Measurements from ENCODE around the gene MAP1B.

The MAP1B gene

GRCh38 chr5:72224946-72225463 is 117.7 kb downstream of the MAP1B start:
- peaks cover 54% of the 10 kb centered on the region for H3K36me3 ChIP-seq (ENCODE audit: control insufficient read depth, insufficient read depth, low read length)

GRCh38 chr5:72225741-72226140 is 118.5 kb downstream of the MAP1B start:
- H3K9me3 ChIP-seq (ENCODE audit: control insufficient read depth, low read length), result no peaks in the 10 kb centered on the region
- no peaks in the 10 kb centered on the region for H3K4me1 ChIP-seq (ENCODE audit: control insufficient read depth, insufficient read depth, low read length, poor library complexity, severe bottlenecking)
- H3K27me3 ChIP-seq (replicated peaks; ENCODE audit: control insufficient read depth, insufficient read depth, low read length, poor library complexity, severe bottlenecking), result no peaks in the 10 kb centered on the region
- H3K4me3 ChIP-seq (ENCODE audit: insufficient read depth, low read depth, low read length, poor library complexity, severe bottlenecking), result no peak overlapping the region
- peaks cover 47% of the 10 kb centered on the region for H3K36me3 ChIP-seq (ENCODE audit: control insufficient read depth, insufficient read depth, low read length)
- H3K27ac ChIP-seq (ENCODE audit: insufficient read depth, low read length, poor library complexity, severe bottlenecking), result no peak overlapping the region
- no peak for DNase-seq

More at GRCh38 chr5:72224946-72225463, 117.7 kb downstream of the MAP1B start:
- no peak overlapping the region for H3K27ac ChIP-seq (ENCODE audit: insufficient read depth, low read length, poor library complexity, severe bottlenecking)
- no peak for DNase-seq
- H3K27me3 ChIP-seq (replicated peaks; ENCODE audit: control insufficient read depth, insufficient read depth, low read length, poor library complexity, severe bottlenecking), result no peaks in the 10 kb centered on the region
- H3K4me1 ChIP-seq (ENCODE audit: control insufficient read depth, insufficient read depth, low read length, poor library complexity, severe bottlenecking), result no peaks in the 10 kb centered on the region
- H3K4me3 ChIP-seq (ENCODE audit: insufficient read depth, low read depth, low read length, poor library complexity, severe bottlenecking), result no peak overlapping the region
- H3K9me3 ChIP-seq (ENCODE audit: control insufficient read depth, low read length), result no peaks in the 10 kb centered on the region

GRCh38 chr5:72226950-72227349 is 119.7 kb downstream of the MAP1B start:
- H3K27me3 ChIP-seq (replicated peaks; ENCODE audit: control insufficient read depth, insufficient read depth, low read length, poor library complexity, severe bottlenecking), result no peaks in the 10 kb centered on the region
- no peak for DNase-seq
- peaks cover 2% of the 10 kb centered on the region for H3K4me1 ChIP-seq (ENCODE audit: control insufficient read depth, insufficient read depth, low read length, poor library complexity, severe bottlenecking)
- H3K4me3 ChIP-seq (ENCODE audit: insufficient read depth, low read depth, low read length, poor library complexity, severe bottlenecking), result no peak overlapping the region
- H3K27ac ChIP-seq (ENCODE audit: insufficient read depth, low read length, poor library complexity, severe bottlenecking), result no peak overlapping the region
- H3K9me3 ChIP-seq (ENCODE audit: control insufficient read depth, low read length), result no peaks in the 10 kb centered on the region
- peaks cover 37% of the 10 kb centered on the region for H3K36me3 ChIP-seq (ENCODE audit: control insufficient read depth, insufficient read depth, low read length)

GRCh38 chr5:72228960-72229359 is 121.7 kb downstream of the MAP1B start:
- no peak for DNase-seq
- H3K4me1 ChIP-seq (ENCODE audit: control insufficient read depth, insufficient read depth, low read length, poor library complexity, severe bottlenecking), result peaks cover 13% of the 10 kb centered on the region
- H3K27ac ChIP-seq (ENCODE audit: insufficient read depth, low read length, poor library complexity, severe bottlenecking), result no peak overlapping the region
- H3K9me3 ChIP-seq (ENCODE audit: control insufficient read depth, low read length), result no peaks in the 10 kb centered on the region
- no peaks in the 10 kb centered on the region for H3K27me3 ChIP-seq (replicated peaks; ENCODE audit: control insufficient read depth, insufficient read depth, low read length, poor library complexity, severe bottlenecking)
- no peak overlapping the region for H3K4me3 ChIP-seq (ENCODE audit: insufficient read depth, low read depth, low read length, poor library complexity, severe bottlenecking)
- H3K36me3 ChIP-seq (ENCODE audit: control insufficient read depth, insufficient read depth, low read length), result peaks cover 24% of the 10 kb centered on the region

GRCh38 chr5:72231991-72232703 is 124.9 kb downstream of the MAP1B start:
- H3K27me3 ChIP-seq (replicated peaks; ENCODE audit: control insufficient read depth, insufficient read depth, low read length, poor library complexity, severe bottlenecking), result no peaks in the 10 kb centered on the region
- peak in 1 of 3 donors; percentile 1 for DNase-seq
- H3K4me3 ChIP-seq (ENCODE audit: insufficient read depth, low read depth, low read length, poor library complexity, severe bottlenecking), result peak overlapping the region; percentile 11
- H3K27ac ChIP-seq (ENCODE audit: insufficient read depth, low read length, poor library complexity, severe bottlenecking), result no peak overlapping the region
- H3K9me3 ChIP-seq (ENCODE audit: control insufficient read depth, low read length), result no peaks in the 10 kb centered on the region
- peaks cover 8% of the 10 kb centered on the region for H3K36me3 ChIP-seq (ENCODE audit: control insufficient read depth, insufficient read depth, low read length)
- H3K4me1 ChIP-seq (ENCODE audit: control insufficient read depth, insufficient read depth, low read length, poor library complexity, severe bottlenecking), result peaks cover 18% of the 10 kb centered on the region

GRCh38 chr5:72232838-72233237 is 125.6 kb downstream of the MAP1B start:
- Histone ChIP-seq H3K36me3 (ENCODE audit: control insufficient read depth, insufficient read depth, low read length) (peaks cover 12% of the 10 kb centered on the region), H3K4me3 (ENCODE audit: insufficient read depth, low read depth, low read length, poor library complexity, severe bottlenecking) (peak overlapping the region; percentile 11), H3K9me3 (ENCODE audit: control insufficient read depth, low read length) (no peaks in the 10 kb centered on the region), H3K4me1 (ENCODE audit: control insufficient read depth, insufficient read depth, low read length, poor library complexity, severe bottlenecking) (peaks cover 18% of the 10 kb centered on the region), H3K27me3 (replicated peaks; ENCODE audit: control insufficient read depth, insufficient read depth, low read length, poor library complexity, severe bottlenecking) (no peaks in the 10 kb centered on the region), H3K27ac (ENCODE audit: insufficient read depth, low read length, poor library complexity, severe bottlenecking) (no peak overlapping the region)
- no peak for DNase-seq

GRCh38 chr5:72233835-72234234 is 126.6 kb downstream of the MAP1B start:
- peaks cover 18% of the 10 kb centered on the region for H3K4me1 ChIP-seq (ENCODE audit: control insufficient read depth, insufficient read depth, low read length, poor library complexity, severe bottlenecking)
- H3K9me3 ChIP-seq (ENCODE audit: control insufficient read depth, low read length), result no peaks in the 10 kb centered on the region
- no peak overlapping the region for H3K4me3 ChIP-seq (ENCODE audit: insufficient read depth, low read depth, low read length, poor library complexity, severe bottlenecking)
- no peaks in the 10 kb centered on the region for H3K27me3 ChIP-seq (replicated peaks; ENCODE audit: control insufficient read depth, insufficient read depth, low read length, poor library complexity, severe bottlenecking)
- no peak for DNase-seq
- H3K27ac ChIP-seq (ENCODE audit: insufficient read depth, low read length, poor library complexity, severe bottlenecking), result no peak overlapping the region
- peaks cover 11% of the 10 kb centered on the region for H3K36me3 ChIP-seq (ENCODE audit: control insufficient read depth, insufficient read depth, low read length)

GRCh38 chr5:72234265-72234700 is 127.0 kb downstream of the MAP1B start:
- Histone ChIP-seq H3K27ac (ENCODE audit: insufficient read depth, low read length, poor library complexity, severe bottlenecking) (no peak overlapping the region), H3K9me3 (ENCODE audit: control insufficient read depth, low read length) (no peaks in the 10 kb centered on the region), H3K4me3 (ENCODE audit: insufficient read depth, low read depth, low read length, poor library complexity, severe bottlenecking) (no peak overlapping the region), H3K4me1 (ENCODE audit: control insufficient read depth, insufficient read depth, low read length, poor library complexity, severe bottlenecking) (peaks cover 18% of the 10 kb centered on the region), H3K27me3 (replicated peaks; ENCODE audit: control insufficient read depth, insufficient read depth, low read length, poor library complexity, severe bottlenecking) (no peaks in the 10 kb centered on the region), H3K36me3 (ENCODE audit: control insufficient read depth, insufficient read depth, low read length) (peaks cover 11% of the 10 kb centered on the region)
- peak in 1 of 3 donors; percentile 8 for DNase-seq

- H3K36me3 ChIP-seq (ENCODE audit: control insufficient read depth, insufficient read depth, low read length), result peaks cover 11% of the 10 kb centered on the region
- H3K4me1 ChIP-seq (ENCODE audit: control insufficient read depth, insufficient read depth, low read length, poor library complexity, severe bottlenecking), result peaks cover 18% of the 10 kb centered on the region
- H3K9me3 ChIP-seq (ENCODE audit: control insufficient read depth, low read length), result no peaks in the 10 kb centered on the region
- no peaks in the 10 kb centered on the region for H3K27me3 ChIP-seq (replicated peaks; ENCODE audit: control insufficient read depth, insufficient read depth, low read length, poor library complexity, severe bottlenecking)
- no peak overlapping the region for H3K4me3 ChIP-seq (ENCODE audit: insufficient read depth, low read depth, low read length, poor library complexity, severe bottlenecking)
- DNase-seq, result no peak
- no peak overlapping the region for H3K27ac ChIP-seq (ENCODE audit: insufficient read depth, low read length, poor library complexity, severe bottlenecking)
Observed at GRCh38 chr5:72234868-72235267, 127.6 kb downstream of the MAP1B start.

GRCh38 chr5:72235725-72236124 is 128.4 kb downstream of the MAP1B start:
- no peak for DNase-seq
- H3K27me3 ChIP-seq (replicated peaks; ENCODE audit: control insufficient read depth, insufficient read depth, low read length, poor library complexity, severe bottlenecking), result no peaks in the 10 kb centered on the region
- no peak overlapping the region for H3K27ac ChIP-seq (ENCODE audit: insufficient read depth, low read length, poor library complexity, severe bottlenecking)
- H3K4me3 ChIP-seq (ENCODE audit: insufficient read depth, low read depth, low read length, poor library complexity, severe bottlenecking), result no peak overlapping the region
- H3K36me3 ChIP-seq (ENCODE audit: control insufficient read depth, insufficient read depth, low read length), result peaks cover 11% of the 10 kb centered on the region
- H3K4me1 ChIP-seq (ENCODE audit: control insufficient read depth, insufficient read depth, low read length, poor library complexity, severe bottlenecking), result peaks cover 18% of the 10 kb centered on the region
- no peaks in the 10 kb centered on the region for H3K9me3 ChIP-seq (ENCODE audit: control insufficient read depth, low read length)

Data from effector memory CD4-positive, alpha-beta T cell (primary cell).